ENCODE results near the gene FREM2.

The FREM2 gene

GRCh38 chr13:38686577-38687245 lies at the start of gene FREM2:
FREM2 (plus strand) TSS chr13:38687077; CDS start chr13:38687345, 268 bp downstream.
- no peak for DNase-seq

GRCh38 chr13:38637576-38637975 lies 49.3 kb upstream of the FREM2 start:
- no peak for DNase-seq

- no peak for DNase-seq
Observed at GRCh38 chr13:38641164-38641948, 45.5 kb upstream of the FREM2 start.

- no peak for DNase-seq
Observed at GRCh38 chr13:38647312-38647711, 39.6 kb upstream of the FREM2 start.

- no peak for DNase-seq
Observed at GRCh38 chr13:38648912-38649311, 38.0 kb upstream of the FREM2 start.

GRCh38 chr13:38656699-38657098 lies 30.2 kb upstream of the FREM2 start:
- no peak for DNase-seq

- no peak for DNase-seq
Observed at GRCh38 chr13:38657191-38657590, 29.7 kb upstream of the FREM2 start.

GRCh38 chr13:38658906-38659305 lies 28.0 kb upstream of the FREM2 start:
- no peak for DNase-seq

- DNase-seq, result no peak
Observed at GRCh38 chr13:38661010-38661675, 25.7 kb upstream of the FREM2 start.

- DNase-seq, result no peak
Observed at GRCh38 chr13:38662362-38662761, 24.5 kb upstream of the FREM2 start.

GRCh38 chr13:38664906-38665305 lies 22.0 kb upstream of the FREM2 start:
- no peak for DNase-seq

- DNase-seq, result no peak
Observed at GRCh38 chr13:38667526-38668109, 19.3 kb upstream of the FREM2 start.

- DNase-seq, result no peak
Observed at GRCh38 chr13:38669234-38669964, 17.5 kb upstream of the FREM2 start.

- no peak for DNase-seq
Observed at GRCh38 chr13:38670627-38671026, 16.2 kb upstream of the FREM2 start.

GRCh38 chr13:38671980-38672379 lies 14.9 kb upstream of the FREM2 start:
- no peak for DNase-seq

GRCh38 chr13:38674208-38674607 lies 12.7 kb upstream of the FREM2 start:
- no peak for DNase-seq

GRCh38 chr13:38680912-38681311 lies 6.0 kb upstream of the FREM2 start:
- DNase-seq, result no peak

- no peak for DNase-seq
Observed at GRCh38 chr13:38684714-38685113, 2.2 kb upstream of the FREM2 start.

GRCh38 chr13:38685431-38685830 lies 1.4 kb upstream of the FREM2 start:
- no peak for DNase-seq

GRCh38 chr13:38685974-38686576 lies 802 bp upstream of the FREM2 start:
- DNase-seq, result no peak

GRCh38 chr13:38687246-38688229 lies 661 bp downstream of the FREM2 start:
- DNase-seq, result no peak
